Measurements from ENCODE around the gene UBE3A.
A peak's percentile ranks its signal among the peaks of the same experiment; 100 is the strongest.

The UBE3A gene

DNA sequence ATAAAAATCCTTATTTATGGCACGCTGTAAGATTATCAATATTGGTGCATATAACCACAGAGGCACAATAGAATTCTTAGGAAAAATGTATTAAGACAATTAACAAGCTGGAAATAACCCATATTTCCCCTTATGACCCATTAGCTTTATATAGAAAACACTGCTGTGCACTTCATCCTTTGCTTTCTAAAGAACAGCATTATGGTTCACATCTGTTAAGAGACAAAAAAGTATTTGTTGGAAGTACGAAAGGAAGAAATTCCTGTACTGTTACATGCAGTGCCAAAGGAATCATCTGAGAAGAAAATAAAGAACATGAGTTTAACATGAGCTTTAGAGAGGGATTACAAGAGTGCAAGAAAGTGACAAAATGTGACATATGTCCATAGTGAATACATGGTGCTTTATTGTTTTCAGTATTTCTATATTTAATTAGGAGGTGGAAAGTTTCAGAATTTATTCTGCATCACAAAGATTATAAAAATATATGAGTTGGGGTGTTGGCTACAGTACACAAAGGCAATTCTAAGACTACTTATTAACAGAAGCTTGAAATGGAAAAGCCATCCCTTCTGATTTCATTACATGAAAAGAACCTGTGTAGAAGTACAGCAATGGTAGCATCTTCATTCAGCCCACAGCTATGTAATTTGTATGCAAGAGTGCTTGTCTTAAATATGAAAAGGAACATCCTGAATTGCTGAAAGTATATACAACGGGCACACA, 6.8 kb downstream of the UBE3A start:
- no peak for TF ChIP-seq CTCF (IDR thresholded peaks at IDR 0.05; ENCODE audit: control insufficient read depth, extremely low read depth, insufficient read depth)
- no peak for DNase-seq (ENCODE audit: low read depth)
- no peak overlapping the region for H3K4me3 ChIP-seq (ENCODE audit: low read depth, low read length)

DNA sequence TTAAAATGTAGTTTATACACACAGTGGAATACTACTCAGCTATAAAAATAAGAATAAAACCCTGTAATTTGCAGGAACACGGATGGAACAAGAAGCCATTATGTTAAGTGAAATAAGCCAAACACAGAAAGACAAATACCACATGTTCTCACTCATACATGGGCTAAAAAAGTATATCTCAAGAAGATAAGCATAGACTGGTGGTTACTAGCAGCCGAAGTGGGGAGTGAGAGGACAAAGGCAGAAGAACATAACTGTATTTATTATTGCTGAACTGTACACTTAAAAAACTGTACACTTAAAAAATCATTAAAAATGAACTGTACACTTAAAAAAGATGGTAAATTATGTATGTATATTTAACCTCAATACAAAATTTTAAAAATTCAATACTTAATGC, 11.0 kb downstream of the UBE3A start:
- TF ChIP-seq CTCF (IDR thresholded peaks at IDR 0.05; ENCODE audit: control insufficient read depth, extremely low read depth, insufficient read depth), result no peak
- DNase-seq (ENCODE audit: low read depth), result no peak

GRCh38 chr15:25426896-25427610, 11.8 kb downstream of the UBE3A start:
- peak overlapping the region; percentile 10; the same call in 1 of the 2 replicates for H3K4me3 ChIP-seq (ENCODE audit: low read depth, low read length)
- no peak for TF ChIP-seq CTCF (IDR thresholded peaks at IDR 0.05; ENCODE audit: control insufficient read depth, extremely low read depth, insufficient read depth)
- DNase-seq (ENCODE audit: low read depth), result no peak

More for the DNA sequence above, 11.0 kb downstream of the UBE3A start:
- no peak overlapping the region for H3K4me3 ChIP-seq (ENCODE audit: low read depth, low read length)

DNA sequence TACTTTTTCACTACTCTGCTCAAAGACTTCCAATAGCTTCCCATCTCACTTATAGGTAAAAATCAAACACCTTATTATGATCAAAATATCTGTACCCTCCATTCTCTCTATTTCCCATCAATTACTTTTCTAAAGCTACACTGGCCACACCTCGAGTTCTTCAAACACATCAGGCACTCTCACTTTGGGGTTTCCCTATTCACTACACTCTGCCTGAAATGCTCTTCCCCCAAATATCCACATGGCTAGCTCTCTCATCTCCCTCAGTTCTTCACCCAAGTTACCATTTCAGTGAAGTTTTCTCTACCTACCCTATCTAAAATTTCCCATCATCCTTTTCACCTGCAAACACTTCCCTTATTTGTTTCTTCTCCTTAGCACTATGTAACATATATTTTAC, 14.8 kb downstream of the UBE3A start:
- no peak overlapping the region for H3K4me3 ChIP-seq (ENCODE audit: low read depth, low read length)
- no peak for TF ChIP-seq CTCF (IDR thresholded peaks at IDR 0.05; ENCODE audit: control insufficient read depth, extremely low read depth, insufficient read depth)
- no peak for DNase-seq (ENCODE audit: low read depth)

- H3K4me3 ChIP-seq (ENCODE audit: low read depth, low read length), result no peak overlapping the region
- TF ChIP-seq CTCF (IDR thresholded peaks at IDR 0.05; ENCODE audit: control insufficient read depth, extremely low read depth, insufficient read depth), result no peak
- no peak for DNase-seq (ENCODE audit: low read depth)
These were observed 16.8 kb downstream of the UBE3A start for GRCh38 chr15:25422021-25422420.

DNA sequence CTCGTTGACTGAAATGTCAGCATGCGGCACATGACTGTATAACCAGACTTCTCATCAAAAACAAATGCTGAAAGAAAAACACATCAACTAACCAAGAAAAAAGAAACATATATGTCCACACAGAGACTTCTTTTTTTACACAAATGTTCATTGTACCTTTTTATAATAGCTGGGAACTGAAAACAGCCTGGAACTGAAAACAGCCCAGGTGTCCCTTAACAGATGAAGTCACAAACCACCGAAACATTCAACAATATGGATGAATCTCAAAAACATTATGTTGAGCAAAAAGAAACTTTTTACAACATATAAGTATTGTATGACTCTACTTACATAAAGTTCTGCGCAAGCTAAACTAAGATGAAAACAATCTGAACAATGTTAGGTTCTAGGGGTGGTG, 20.6 kb downstream of the UBE3A start:
- H3K4me3 ChIP-seq (ENCODE audit: low read depth, low read length), result no peak overlapping the region
- TF ChIP-seq CTCF (IDR thresholded peaks at IDR 0.05; ENCODE audit: control insufficient read depth, extremely low read depth, insufficient read depth), result no peak
- no peak for DNase-seq (ENCODE audit: low read depth)

All from LNCaP clone FGC (cell line).